ENCODE data around the gene CDH13.
A peak's percentile ranks its signal among the peaks of the same experiment; 100 is the strongest.

CDH13 gene

DNA sequence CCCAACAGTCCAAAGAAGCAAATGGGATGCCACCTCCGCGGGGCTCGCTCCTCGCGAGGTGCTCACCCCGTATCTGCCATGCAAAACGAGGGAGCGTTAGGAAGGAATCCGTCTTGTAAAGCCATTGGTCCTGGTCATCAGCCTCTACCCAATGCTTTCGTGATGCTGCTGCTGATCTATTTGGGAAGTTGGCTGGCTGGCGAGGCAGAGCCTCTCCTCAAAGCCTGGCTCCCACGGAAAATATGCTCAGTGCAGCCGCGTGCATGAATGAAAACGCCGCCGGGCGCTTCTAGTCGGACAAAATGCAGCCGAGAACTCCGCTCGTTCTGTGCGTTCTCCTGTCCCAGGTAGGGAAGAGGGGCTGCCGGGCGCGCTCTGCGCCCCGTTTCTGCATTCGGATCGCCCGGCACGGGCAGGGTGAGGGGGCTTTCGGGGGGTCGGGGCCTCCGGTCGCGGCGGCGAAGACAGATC is at the start of gene CDH13:
CDH13 (plus strand) TSS at position 179 of the 471 bp plus-strand sequence.
- no peaks in the 10 kb centered on the region for H3K27me3 ChIP-seq (ENCODE audit: insufficient read depth, poor library complexity, severe bottlenecking)
- H3K9me3 ChIP-seq (ENCODE audit: severe bottlenecking): no peaks in the 10 kb centered on the region
- peaks cover 41% of the 10 kb centered on the region for H3K4me1 ChIP-seq (ENCODE audit: insufficient read depth, poor library complexity, severe bottlenecking)
- H3K4me3 ChIP-seq (ENCODE audit: severe bottlenecking): peak within 1 kb of the TSS; percentile 73
- peak; percentile 12 for ATAC-seq (ENCODE audit: low read depth)
- TF ChIP-seq, protein P1, sequence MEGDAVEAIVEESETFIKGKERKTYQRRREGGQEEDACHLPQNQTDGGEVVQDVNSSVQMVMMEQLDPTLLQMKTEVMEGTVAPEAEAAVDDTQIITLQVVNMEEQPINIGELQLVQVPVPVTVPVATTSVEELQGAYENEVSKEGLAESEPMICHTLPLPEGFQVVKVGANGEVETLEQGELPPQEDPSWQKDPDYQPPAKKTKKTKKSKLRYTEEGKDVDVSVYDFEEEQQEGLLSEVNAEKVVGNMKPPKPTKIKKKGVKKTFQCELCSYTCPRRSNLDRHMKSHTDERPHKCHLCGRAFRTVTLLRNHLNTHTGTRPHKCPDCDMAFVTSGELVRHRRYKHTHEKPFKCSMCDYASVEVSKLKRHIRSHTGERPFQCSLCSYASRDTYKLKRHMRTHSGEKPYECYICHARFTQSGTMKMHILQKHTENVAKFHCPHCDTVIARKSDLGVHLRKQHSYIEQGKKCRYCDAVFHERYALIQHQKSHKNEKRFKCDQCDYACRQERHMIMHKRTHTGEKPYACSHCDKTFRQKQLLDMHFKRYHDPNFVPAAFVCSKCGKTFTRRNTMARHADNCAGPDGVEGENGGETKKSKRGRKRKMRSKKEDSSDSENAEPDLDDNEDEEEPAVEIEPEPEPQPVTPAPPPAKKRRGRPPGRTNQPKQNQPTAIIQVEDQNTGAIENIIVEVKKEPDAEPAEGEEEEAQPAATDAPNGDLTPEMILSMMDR (IDR thresholded peaks at IDR 0.05; ENCODE audit: poor library complexity, severe bottlenecking): no peak
- H3K36me3 ChIP-seq (ENCODE audit: low read depth): peaks cover 3% of the 10 kb centered on the region; the same call in 1 of the 2 replicates
- DNase-seq (ENCODE audit: low spot score): no peak
- H3K27ac ChIP-seq (ENCODE audit: poor library complexity, severe bottlenecking): peak within 1 kb of the TSS; percentile 100

DNA sequence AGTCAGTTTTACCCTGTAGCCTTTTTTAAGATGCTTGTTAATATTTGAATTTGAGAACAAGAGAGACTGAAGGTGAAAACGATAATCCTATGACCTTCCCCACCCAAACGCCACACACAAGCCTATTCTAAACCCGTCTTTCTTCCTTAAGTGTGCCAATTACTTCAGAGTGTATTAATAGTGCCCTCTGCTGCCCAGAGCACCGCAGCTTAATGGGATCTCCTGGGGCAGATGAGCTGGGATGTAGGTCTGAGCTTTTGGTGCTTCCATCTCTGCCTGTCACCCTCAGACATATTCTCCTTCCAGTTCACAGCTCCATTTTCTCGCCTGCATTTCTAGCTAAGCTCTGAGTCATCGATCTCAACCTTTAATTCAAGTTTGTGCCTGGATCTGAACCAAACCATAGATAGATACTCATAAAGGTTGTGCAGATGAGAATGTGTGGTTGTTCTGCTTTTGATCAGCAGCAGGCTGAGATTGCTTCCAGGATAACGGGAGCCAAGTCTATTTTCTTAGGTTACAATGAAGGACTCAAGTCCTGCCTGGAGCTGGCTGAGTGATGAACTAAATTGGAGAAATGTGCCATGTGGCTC is 46.4 kb upstream of the CDH13 start:
- no peaks in the 10 kb centered on the region for H3K4me1 ChIP-seq (ENCODE audit: insufficient read depth, poor library complexity, severe bottlenecking)
- H3K36me3 ChIP-seq (ENCODE audit: low read depth): no peaks in the 10 kb centered on the region
- no peak overlapping the region for H3K4me3 ChIP-seq (ENCODE audit: severe bottlenecking)
- no peak overlapping the region for H3K27ac ChIP-seq (ENCODE audit: poor library complexity, severe bottlenecking)
- peaks cover 4% of the 10 kb centered on the region for H3K27me3 ChIP-seq (ENCODE audit: insufficient read depth, poor library complexity, severe bottlenecking)
- DNase-seq (ENCODE audit: low spot score): no peak
- TF ChIP-seq, protein P1 (IDR thresholded peaks at IDR 0.05; ENCODE audit: poor library complexity, severe bottlenecking): peak; percentile 61
- peak; percentile 71 for ATAC-seq (ENCODE audit: low read depth)
- H3K9me3 ChIP-seq (ENCODE audit: severe bottlenecking): no peaks in the 10 kb centered on the region

DNA sequence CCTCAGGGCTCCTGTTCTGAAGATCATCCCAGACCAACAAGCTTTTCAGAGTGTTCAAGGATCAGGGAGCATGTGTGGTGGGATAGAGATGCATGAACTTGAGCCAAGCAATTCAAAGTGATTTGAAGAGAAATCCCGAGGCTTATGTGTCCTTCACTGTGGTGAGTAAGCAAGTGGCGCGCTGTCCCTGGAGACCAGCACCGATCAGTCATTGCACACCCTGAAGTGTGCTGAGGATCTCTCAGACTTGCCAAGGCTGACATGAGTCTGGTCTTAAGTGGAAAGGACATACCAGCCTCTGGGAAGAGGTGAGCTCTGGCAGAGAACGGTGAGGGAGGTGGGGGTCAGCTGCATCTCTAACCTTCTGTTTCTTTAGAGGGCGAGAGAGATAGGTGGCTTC is 43.8 kb upstream of the CDH13 start:
- Histone ChIP-seq H3K27ac (ENCODE audit: poor library complexity, severe bottlenecking) (no peak overlapping the region), H3K4me1 (ENCODE audit: insufficient read depth, poor library complexity, severe bottlenecking) (no peaks in the 10 kb centered on the region), H3K27me3 (ENCODE audit: insufficient read depth, poor library complexity, severe bottlenecking) (no peaks in the 10 kb centered on the region), H3K4me3 (ENCODE audit: severe bottlenecking) (no peak overlapping the region), H3K9me3 (ENCODE audit: severe bottlenecking) (no peaks in the 10 kb centered on the region), H3K36me3 (ENCODE audit: low read depth) (no peaks in the 10 kb centered on the region)
- TF ChIP-seq, protein P1 (IDR thresholded peaks at IDR 0.05; ENCODE audit: poor library complexity, severe bottlenecking): no peak
- ATAC-seq (ENCODE audit: low read depth) (no peak), DNase-seq (ENCODE audit: low spot score) (no peak)

DNA sequence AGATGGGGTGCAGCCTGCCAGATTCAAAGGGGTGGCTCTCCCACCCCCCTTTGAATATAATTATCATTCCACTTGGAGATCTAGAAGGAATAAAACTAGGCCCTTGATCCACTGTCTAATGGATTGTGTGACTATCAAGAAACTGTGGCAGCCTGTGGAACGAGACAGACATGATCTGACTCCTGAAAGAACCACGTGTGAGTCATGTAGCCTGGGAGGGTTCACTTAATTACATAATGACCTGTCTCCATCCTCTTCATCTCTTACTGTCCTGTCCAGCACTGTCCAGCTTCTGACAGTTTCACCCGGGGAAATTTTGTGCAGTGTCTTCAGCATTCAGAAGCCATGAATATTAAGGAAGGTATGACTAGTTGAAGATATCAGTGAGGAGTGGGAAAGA is 43.3 kb upstream of the CDH13 start:
- no peak overlapping the region for H3K27ac ChIP-seq (ENCODE audit: poor library complexity, severe bottlenecking)
- no peaks in the 10 kb centered on the region for H3K4me1 ChIP-seq (ENCODE audit: insufficient read depth, poor library complexity, severe bottlenecking)
- TF ChIP-seq, protein P1 (IDR thresholded peaks at IDR 0.05; ENCODE audit: poor library complexity, severe bottlenecking): no peak
- H3K36me3 ChIP-seq (ENCODE audit: low read depth): no peaks in the 10 kb centered on the region
- no peaks in the 10 kb centered on the region for H3K27me3 ChIP-seq (ENCODE audit: insufficient read depth, poor library complexity, severe bottlenecking)
- no peak overlapping the region for H3K4me3 ChIP-seq (ENCODE audit: severe bottlenecking)
- H3K9me3 ChIP-seq (ENCODE audit: severe bottlenecking): no peaks in the 10 kb centered on the region
- no peak for ATAC-seq (ENCODE audit: low read depth)
- DNase-seq (ENCODE audit: low spot score): no peak

DNA sequence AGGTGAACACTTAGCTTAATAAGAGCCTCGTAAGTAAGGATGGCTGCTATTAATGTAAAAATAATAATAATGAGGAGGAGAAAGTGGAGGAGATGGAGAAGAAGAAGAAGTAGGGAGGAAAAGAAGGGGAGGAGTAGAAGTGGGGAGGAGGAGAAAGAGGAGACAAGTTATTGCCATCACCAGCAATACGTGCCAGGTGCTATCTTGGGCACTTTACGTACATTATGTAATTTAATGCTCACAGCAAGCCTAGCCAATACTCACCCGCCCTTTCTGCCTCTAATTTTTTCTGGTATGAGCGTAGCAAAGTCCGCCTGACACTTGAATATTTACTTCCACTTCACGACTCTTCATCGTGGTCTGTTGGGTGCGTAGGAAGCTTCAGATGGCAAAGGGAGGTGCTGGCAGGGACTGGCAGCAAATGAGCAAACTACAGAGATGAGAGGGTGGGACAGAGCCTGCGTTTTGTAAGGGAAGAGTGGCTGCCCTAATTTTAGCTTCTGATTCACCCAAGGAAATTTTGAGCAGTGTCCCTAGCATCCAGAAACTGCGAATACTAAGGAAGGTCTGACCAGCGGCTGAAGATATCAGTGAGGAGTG is 42.1 kb upstream of the CDH13 start:
- ATAC-seq (ENCODE audit: low read depth) (no peak), DNase-seq (ENCODE audit: low spot score) (no peak)
- H3K9me3 ChIP-seq (ENCODE audit: severe bottlenecking): no peaks in the 10 kb centered on the region
- no peaks in the 10 kb centered on the region for H3K27me3 ChIP-seq (ENCODE audit: insufficient read depth, poor library complexity, severe bottlenecking)
- H3K36me3 ChIP-seq (ENCODE audit: low read depth): no peaks in the 10 kb centered on the region
- H3K4me1 ChIP-seq (ENCODE audit: insufficient read depth, poor library complexity, severe bottlenecking): no peaks in the 10 kb centered on the region
- H3K4me3 ChIP-seq (ENCODE audit: severe bottlenecking): no peak overlapping the region
- TF ChIP-seq, protein P1 (IDR thresholded peaks at IDR 0.05; ENCODE audit: poor library complexity, severe bottlenecking): no peak
- no peak overlapping the region for H3K27ac ChIP-seq (ENCODE audit: poor library complexity, severe bottlenecking)

All from RWPE2 (cell line).